H9 (cell line): ENCODE data around the gene SLC6A3. TPM values are rescaled to one million over a fixed set of nuclear protein-coding genes. Genes with fewer than 3 reads are reported as not detected.

Experiments used
- DNase-seq: peaks from one replicate; pipeline ENCODE4 v3.0.0-alpha.2; 2017
- H2AFZ ChIP-seq: one replicate; pipeline ENCODE4 v1.6.1; 2013; ENCODE audit warnings: mild to moderate bottlenecking, low read length, control low read depth, moderate library complexity
- H2AK5ac ChIP-seq: 2 replicates; pipeline ENCODE4 v1.6.1; 2013; ENCODE audit warnings: low read length, control low read depth, mixed read lengths; ENCODE audit not compliant: insufficient read length
- H2BK120ac ChIP-seq: one replicate; pipeline ENCODE4 v1.6.1; 2013; ENCODE audit warnings: low read depth, mild to moderate bottlenecking, low read length, control low read depth, inconsistent platforms; ENCODE audit not compliant: poor library complexity, severe bottlenecking
- H2BK12ac ChIP-seq: 2 replicates; pipeline ENCODE4 v1.6.1; 2013; ENCODE audit warnings: low read length, control low read depth, mixed read lengths, low read depth; ENCODE audit not compliant: insufficient read length
- H2BK15ac ChIP-seq: 2 replicates; pipeline ENCODE4 v1.6.1; 2013; ENCODE audit warnings: low read depth, low read length, control low read depth
- H2BK20ac ChIP-seq: one replicate; pipeline ENCODE4 v1.6.1; 2013; ENCODE audit warnings: low read depth, mild to moderate bottlenecking, low read length, control low read depth, inconsistent platforms; ENCODE audit not compliant: poor library complexity, severe bottlenecking
- H2BK5ac ChIP-seq: 2 replicates; pipeline ENCODE4 v1.6.1; 2013; ENCODE audit warnings: low read length, control low read depth, mixed read lengths; ENCODE audit not compliant: insufficient read length
- H3K14ac ChIP-seq: 2 replicates; pipeline ENCODE4 v1.6.1; 2013; ENCODE audit warnings: low read length, control low read depth; ENCODE audit not compliant: insufficient read depth
- H3K18ac ChIP-seq: 2 replicates; pipeline ENCODE4 v1.6.1; 2013; ENCODE audit warnings: low read depth, mild to moderate bottlenecking, mixed read lengths, low read length, control low read depth; ENCODE audit not compliant: insufficient read length
- H3K23ac ChIP-seq: 2 replicates; pipeline ENCODE4 v1.6.1; 2013; ENCODE audit warnings: low read length, control low read depth, mixed read lengths, low read depth; ENCODE audit not compliant: insufficient read length
- H3K23me2 ChIP-seq: 2 replicates; pipeline ENCODE4 v1.6.1; 2013; ENCODE audit warnings: low read depth, mild to moderate bottlenecking, mixed read lengths, low read length, control low read depth; ENCODE audit not compliant: insufficient read length, poor library complexity, severe bottlenecking
- H3K27ac ChIP-seq: 2 replicates; pipeline ENCODE4 v1.5.1; 2013; ENCODE audit warnings: low read length, control low read depth, mixed read lengths, low read depth; ENCODE audit not compliant: insufficient read length
- H3K27me3 ChIP-seq: 2 replicates; pipeline ENCODE4 v1.6.1; 2013; ENCODE audit warnings: low read length, control low read depth, inconsistent platforms; ENCODE audit not compliant: insufficient read depth
- H3K4ac ChIP-seq: 2 replicates; pipeline ENCODE4 v1.6.1; 2013; ENCODE audit warnings: low read depth, mild to moderate bottlenecking, control low read depth, inconsistent platforms, low read length, moderate library complexity
- H3K4me1 ChIP-seq: 2 replicates; pipeline ENCODE4 v1.6.1; 2013; ENCODE audit warnings: low read length, control low read depth, inconsistent platforms; ENCODE audit not compliant: insufficient read depth
- H3K4me2 ChIP-seq: 2 replicates; pipeline ENCODE4 v1.6.1; 2013; ENCODE audit warnings: low read length, control low read depth, mixed read lengths; ENCODE audit not compliant: insufficient read length, insufficient read depth
- H3K56ac ChIP-seq: 2 replicates; pipeline ENCODE4 v1.6.1; 2013; ENCODE audit warnings: low read depth, mild to moderate bottlenecking, mixed read lengths, low read length, control low read depth; ENCODE audit not compliant: insufficient read length
- H3K79me1 ChIP-seq: 2 replicates; pipeline ENCODE4 v1.6.1; 2013; ENCODE audit warnings: low read depth, mild to moderate bottlenecking, moderate library complexity, low read length, control low read depth, inconsistent platforms; ENCODE audit not compliant: insufficient read depth, poor library complexity, severe bottlenecking
- H3K79me2 ChIP-seq: 2 replicates; pipeline ENCODE4 v1.6.1; 2013; ENCODE audit warnings: low read length, control low read depth, inconsistent platforms; ENCODE audit not compliant: insufficient read depth
- H3K9ac ChIP-seq: 2 replicates; pipeline ENCODE4 v1.6.1; 2013; ENCODE audit warnings: low read length, control low read depth, mixed read lengths; ENCODE audit not compliant: insufficient read length; ENCODE audit errors: extremely low read depth
- H3K9me3 ChIP-seq: one replicate; pipeline ENCODE4 v1.6.1; 2013; ENCODE audit warnings: low read depth, low read length, inconsistent platforms; ENCODE audit not compliant: control insufficient read depth
- H3T11ph ChIP-seq: one replicate; pipeline ENCODE4 v1.6.1; 2013; ENCODE audit warnings: mild to moderate bottlenecking, low read length, control low read depth, inconsistent platforms
- H4K20me1 ChIP-seq: one replicate; pipeline ENCODE4 v1.6.1; 2013; ENCODE audit not compliant: control insufficient read depth, insufficient read length, insufficient read depth
- H4K5ac ChIP-seq: 2 replicates; pipeline ENCODE4 v1.6.1; 2013; ENCODE audit warnings: low read depth, mild to moderate bottlenecking, mixed read lengths, low read length, control low read depth; ENCODE audit not compliant: insufficient read length
- H4K8ac ChIP-seq: replicated peaks from 2 replicates; pipeline ENCODE4 v1.6.1; 2013; ENCODE audit warnings: low read length, control low read depth, mixed read lengths, low read depth; ENCODE audit not compliant: insufficient read length
- H4K91ac ChIP-seq: 2 replicates; pipeline ENCODE4 v1.6.1; 2013; ENCODE audit warnings: low read depth, mild to moderate bottlenecking, moderate library complexity, mixed read lengths, low read length, control low read depth; ENCODE audit not compliant: insufficient read length
- H3K27ac Mint-ChIP-seq, 3 experiments: 2 replicates in 2 of 3; 3 replicates in 1 of 3; pipeline ENCODE4 v1.8.0; 2020 to 2021; ENCODE audit warnings: mixed read lengths in 3 of 3, mild to moderate bottlenecking in 1 of 3, moderate library complexity in 1 of 3
- H3K27me3 Mint-ChIP-seq: 2 replicates; pipeline ENCODE4 v1.8.0; 2021; ENCODE audit warnings: low read depth, mild to moderate bottlenecking, moderate library complexity, mixed read lengths
- H3K36me3 Mint-ChIP-seq, 3 experiments: 2 replicates in 2 of 3; 3 replicates in 1 of 3; pipeline ENCODE4 v1.8.0; 2020 to 2021; ENCODE audit warnings: low read depth in 3 of 3, mixed read lengths in 3 of 3; ENCODE audit not compliant: insufficient read depth in 1 of 3
- H3K4me1 Mint-ChIP-seq, 2 experiments: 2 replicates each; pipeline ENCODE4 v1.8.0; 2020; ENCODE audit warnings: mixed read lengths in 2 of 2
- H3K4me3 Mint-ChIP-seq, 2 experiments: 2 replicates in 1 of 2; 3 replicates in 1 of 2; pipeline ENCODE4 v1.8.0; 2020 to 2021; ENCODE audit warnings: mild to moderate bottlenecking in 2 of 2, mixed read lengths in 2 of 2, moderate library complexity in 1 of 2
- H3K9me3 Mint-ChIP-seq, 2 experiments: 2 replicates in 1 of 2; 3 replicates in 1 of 2; pipeline ENCODE4 v1.8.0; 2020; ENCODE audit warnings: mild to moderate bottlenecking in 2 of 2, mixed read lengths in 2 of 2, moderate library complexity in 1 of 2
- CTCF ChIP-seq: fragments of 200-600 bp; sonication (generic); conservative IDR thresholded peaks from 3 replicates; pipeline ENCODE4 v1.8.0; 2021; ENCODE audit warnings: antibody characterized with exemption, mild to moderate bottlenecking
- WGBS: extraction: QIAGEN DNeasy Blood & Tissue Kit; methylation state at CpG from one replicate; pipeline ENCODE4 v1.1.7; 2013; ENCODE audit warnings: missing lambda C conversion rate, low lambda C conversion rate, mixed read lengths; ENCODE audit not compliant: insufficient read length; ENCODE audit errors: extremely low coverage; 5-methylcytosine and 5-hydroxymethylcytosine counted together
- total RNA-seq: library from RNA; stranded (reverse); gene quantifications from 2 replicates; pipeline ENCODE4 v1.2.1, GENCODE V29; 2021

Gene SLC6A3
- total RNA-seq, 1 experiment from 2014 or later, result 0.61 TPM

- Mint-ChIP-seq H3K27me3 (peaks cover 81% of the 10 kb centered on the region), H3K9me3 (peaks cover 3 to 4% of the 10 kb centered on the region in 2 experiments; a peak in 3 of 5 replicates), H3K4me1 (peaks cover 7 to 10% of the 10 kb centered on the region in 2 experiments), H3K4me3 (no peak overlapping the region), H3K27ac (no peak overlapping the region), H3K36me3 (no peaks in the 10 kb centered on the region; a peak in 2 of 7 replicates)
- TF ChIP-seq CTCF, result no peak
- H2BK5ac ChIP-seq, result no peak overlapping the region
- H4K8ac ChIP-seq, result no peak overlapping the region
- no peak overlapping the region for H2BK15ac ChIP-seq
- no CpG with 5 or more reads among the region's 3 CpGs for WGBS
- no peaks in the 10 kb centered on the region for H3K4me1 ChIP-seq
- no peak overlapping the region for H2AK5ac ChIP-seq
- no peaks in the 10 kb centered on the region for H3K9me3 ChIP-seq
- no peak overlapping the region for H2AFZ ChIP-seq
- H3K4ac ChIP-seq, result no peak overlapping the region
- H3K23ac ChIP-seq, result no peak overlapping the region
- DNase-seq, result no peak
- H4K20me1 ChIP-seq, result no peaks in the 10 kb centered on the region
- H2BK12ac ChIP-seq, result no peak overlapping the region
- no peak overlapping the region for H3K56ac ChIP-seq
- H2BK20ac ChIP-seq, result no peak overlapping the region
- no peak overlapping the region for H3K27ac ChIP-seq
- no peak overlapping the region for H4K91ac ChIP-seq
- H3T11ph ChIP-seq, result no peak overlapping the region
- no peak overlapping the region for H2BK120ac ChIP-seq
- no peaks in the 10 kb centered on the region for H3K79me2 ChIP-seq
- H3K27me3 ChIP-seq, result peaks cover 23% of the 10 kb centered on the region
- no peaks in the 10 kb centered on the region for H3K79me1 ChIP-seq
- H3K9ac ChIP-seq, result no peak overlapping the region
- no peak overlapping the region for H3K14ac ChIP-seq
- peaks cover 4% of the 10 kb centered on the region for H3K23me2 ChIP-seq
- H3K4me2 ChIP-seq, result no peak overlapping the region
- H4K5ac ChIP-seq, result no peak overlapping the region
- no peak overlapping the region for H3K18ac ChIP-seq
These were observed 5.1 kb downstream of the SLC6A3 start for GRCh38 chr5:1440098-1440493.
